Lung (tissue), 12 donors: ENCODE data around the gene TRIM52. TPM values are rescaled to one million over a fixed set of nuclear protein-coding genes. Genes with fewer than 3 reads are reported as not detected.

Experiments used
- ATAC-seq: fragments of 200-7000 bp; cut with Tn5 transposase; one replicate; pipeline ENCODE4 v1.9.1; 2020; ENCODE audit warnings: moderate number of reproducible peaks; ENCODE audit not compliant: insufficient read depth, low FRiP score
- DNase-seq, 3 donors: peaks; one replicate each; pipeline ENCODE4 v3.0.0-alpha.2; 2013 to 2017
- H3K27ac ChIP-seq, 2 donors: one replicate each; pipeline ENCODE4 v1.5.1; 2013; ENCODE audit warnings: mild to moderate bottlenecking in 2 of 2, moderate library complexity in 2 of 2, control low read depth in 1 of 2, inconsistent platforms in 1 of 2, low read depth in 1 of 2, low read length in 1 of 2
- H3K27me3 ChIP-seq, 3 donors: one replicate each; pipeline ENCODE4 v1.5.1; 2013; ENCODE audit warnings: low read length in 2 of 3; ENCODE audit not compliant: control insufficient read depth in 3 of 3, insufficient read depth in 3 of 3
- H3K36me3 ChIP-seq, 4 donors: one replicate each; pipeline ENCODE4 v1.5.1; 2013; ENCODE audit warnings: low read length in 4 of 4, mild to moderate bottlenecking in 1 of 4, moderate library complexity in 1 of 4; ENCODE audit not compliant: control insufficient read depth in 4 of 4, insufficient read depth in 4 of 4
- H3K4me1 ChIP-seq, 5 donors: one replicate each; pipeline ENCODE4 v1.5.1; 2013; ENCODE audit warnings: low read length in 5 of 5, mild to moderate bottlenecking in 2 of 5, moderate library complexity in 1 of 5; ENCODE audit not compliant: control insufficient read depth in 5 of 5, insufficient read depth in 5 of 5
- H3K4me3 ChIP-seq: one replicate; pipeline ENCODE4 v1.5.1; 2013; ENCODE audit warnings: mild to moderate bottlenecking, control low read depth, moderate library complexity
- H3K9ac ChIP-seq, 2 donors: one replicate each; pipeline ENCODE4 v1.5.1; 2013; ENCODE audit warnings: low read length in 2 of 2, control low read depth in 1 of 2; ENCODE audit not compliant: insufficient read depth in 1 of 2
- H3K9me3 ChIP-seq, 4 donors: one replicate each; pipeline ENCODE4 v1.5.1; 2013; ENCODE audit warnings: low read length in 3 of 4, mild to moderate bottlenecking in 1 of 4, moderate library complexity in 1 of 4; ENCODE audit not compliant: control insufficient read depth in 4 of 4, insufficient read depth in 3 of 4
- WGBS, 2 donors: extraction: QIAGEN DNeasy Blood & Tissue Kit; methylation state at CpG; one replicate each; pipeline ENCODE4 v1.1.7; 2013; 5-methylcytosine and 5-hydroxymethylcytosine counted together
- polyA plus RNA-seq, 2 donors: library from polyadenylated mRNA; stranded (reverse); fragments of 200-250 nt; gene quantifications; one replicate each; pipeline ENCODE4 v1.2.1, GENCODE V29; 2013
- total RNA-seq, 2 donors: library from RNA; depleted of rRNA in 1 of 2; stranded (reverse); fragments of >200 nt in 1 of 2; gene quantifications; one replicate each; pipeline ENCODE4 v1.2.1, GENCODE V29; 2014 to 2021
- TF ChIP-seq, protein P1 (sequence below): IDR thresholded peaks from 2 replicates; pipeline ENCODE4 v1.5.1; 2012; ENCODE audit warnings: mild to moderate bottlenecking; ENCODE audit errors: control extremely low read depth, extremely low read depth
- donor health status: control.
- donor health status: control.
- donor health status: Bipolar disorder and iron deficiency.
- donor health status: healthy.
- donor health status: DM: yes; HTN: yes; CAD: no.

Gene TRIM52
- total and polyA plus RNA-seq, 4 donors, result 6.5 to 19.3 (median 13.8) TPM

DNA sequence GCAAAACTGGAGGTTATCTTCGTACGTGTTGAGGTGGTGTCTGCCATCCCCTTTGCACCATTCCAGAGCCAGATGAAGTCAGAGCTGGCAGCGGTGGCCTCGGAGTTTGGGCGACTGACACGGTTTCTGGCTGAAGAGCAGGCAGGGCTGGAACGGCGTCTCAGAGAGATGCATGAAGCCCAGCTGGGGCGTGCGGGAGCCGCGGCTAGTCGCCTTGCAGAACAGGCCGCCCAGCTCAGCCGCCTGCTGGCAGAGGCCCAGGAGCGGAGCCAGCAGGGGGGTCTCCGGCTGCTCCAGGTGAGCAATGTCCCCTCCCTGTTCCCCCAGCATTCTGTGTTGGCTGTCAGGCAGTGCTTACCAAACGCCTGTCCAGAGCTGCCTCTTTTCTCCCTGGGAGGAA lies 28.4 kb downstream of the TRIM52 start:
- Histone ChIP-seq H3K27ac (peak overlapping the region in 1 of 2 donors; percentile 32), H3K4me1 (no peaks in the 10 kb centered on the region), H3K27me3 (no peaks in the 10 kb centered on the region), H3K9me3 (no peaks in the 10 kb centered on the region), H3K4me3 (no peak overlapping the region), H3K36me3 (peaks cover 26 to 63% (median 49%) of the 10 kb centered on the region in 4 donors), H3K9ac (no peak overlapping the region)
- ATAC-seq (no peak), DNase-seq (no peak)
- WGBS, 2 donors, result 86 to 90% methylated on average over 18 of the region's 18 CpGs
- TF ChIP-seq, protein P1, sequence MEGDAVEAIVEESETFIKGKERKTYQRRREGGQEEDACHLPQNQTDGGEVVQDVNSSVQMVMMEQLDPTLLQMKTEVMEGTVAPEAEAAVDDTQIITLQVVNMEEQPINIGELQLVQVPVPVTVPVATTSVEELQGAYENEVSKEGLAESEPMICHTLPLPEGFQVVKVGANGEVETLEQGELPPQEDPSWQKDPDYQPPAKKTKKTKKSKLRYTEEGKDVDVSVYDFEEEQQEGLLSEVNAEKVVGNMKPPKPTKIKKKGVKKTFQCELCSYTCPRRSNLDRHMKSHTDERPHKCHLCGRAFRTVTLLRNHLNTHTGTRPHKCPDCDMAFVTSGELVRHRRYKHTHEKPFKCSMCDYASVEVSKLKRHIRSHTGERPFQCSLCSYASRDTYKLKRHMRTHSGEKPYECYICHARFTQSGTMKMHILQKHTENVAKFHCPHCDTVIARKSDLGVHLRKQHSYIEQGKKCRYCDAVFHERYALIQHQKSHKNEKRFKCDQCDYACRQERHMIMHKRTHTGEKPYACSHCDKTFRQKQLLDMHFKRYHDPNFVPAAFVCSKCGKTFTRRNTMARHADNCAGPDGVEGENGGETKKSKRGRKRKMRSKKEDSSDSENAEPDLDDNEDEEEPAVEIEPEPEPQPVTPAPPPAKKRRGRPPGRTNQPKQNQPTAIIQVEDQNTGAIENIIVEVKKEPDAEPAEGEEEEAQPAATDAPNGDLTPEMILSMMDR, result no peak

GRCh38 chr5:181231432-181231831 lies 29.5 kb downstream of the TRIM52 start:
- 93 to 96% methylated on average over 7 of the region's 7 CpGs for WGBS, 2 donors
- H3K27ac ChIP-seq, result no peak overlapping the region
- peaks cover 15 to 52% (median 39%) of the 10 kb centered on the region in 4 donors for H3K36me3 ChIP-seq

DNA sequence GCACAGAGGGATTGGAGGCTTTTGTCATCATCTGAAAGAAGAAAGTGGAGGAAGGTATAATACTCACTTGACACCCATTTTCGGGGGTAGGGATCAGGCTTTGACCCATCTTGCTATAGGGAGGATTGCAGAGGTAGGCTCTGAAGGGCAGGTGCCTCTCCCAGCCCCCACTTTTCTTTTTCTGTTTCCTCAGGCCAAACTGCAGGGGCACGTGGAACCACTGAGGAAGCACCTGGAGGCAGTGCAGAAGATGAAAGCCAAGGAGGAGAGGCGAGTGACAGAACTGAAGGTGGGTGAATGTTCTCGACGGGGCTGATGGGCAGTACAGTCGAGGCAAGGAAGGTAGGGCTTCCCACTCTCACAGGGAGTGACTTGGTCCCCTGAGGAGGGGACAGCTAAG lies 30.4 kb downstream of the TRIM52 start:
- no peak overlapping the region for H3K4me3 ChIP-seq
- H3K27me3 ChIP-seq, result no peaks in the 10 kb centered on the region
- no peak overlapping the region for H3K27ac ChIP-seq
- no peak overlapping the region for H3K9ac ChIP-seq
- TF ChIP-seq, protein P1, result no peak
- no peaks in the 10 kb centered on the region for H3K9me3 ChIP-seq
- ATAC-seq (no peak), DNase-seq (no peak)
- peaks cover 8 to 43% (median 31%) of the 10 kb centered on the region in 4 donors for H3K36me3 ChIP-seq
- WGBS, 2 donors, result 84 to 87% methylated on average over 6 of the region's 6 CpGs
- peaks cover 0 to 1% (median 0%) of the 10 kb centered on the region in 5 donors for H3K4me1 ChIP-seq

More at GRCh38 chr5:181231432-181231831, 29.5 kb downstream of the TRIM52 start:
- Histone ChIP-seq H3K27me3 (no peaks in the 10 kb centered on the region), H3K9me3 (no peaks in the 10 kb centered on the region), H3K4me3 (no peak overlapping the region), H3K9ac (no peak overlapping the region), H3K4me1 (no peaks in the 10 kb centered on the region)
- TF ChIP-seq, protein P1, result no peak
- no peak for DNase-seq
- ATAC-seq, result no peak

- Histone ChIP-seq H3K27ac (no peak overlapping the region), H3K36me3 (peaks cover 6 to 37% (median 27%) of the 10 kb centered on the region in 4 donors), H3K9me3 (no peaks in the 10 kb centered on the region), H3K9ac (no peak overlapping the region), H3K27me3 (no peaks in the 10 kb centered on the region), H3K4me3 (no peak overlapping the region), H3K4me1 (peaks cover 0 to 7% (median 0%) of the 10 kb centered on the region in 5 donors)
- TF ChIP-seq, protein P1, result no peak
- 87 to 91% methylated on average over 13 of the region's 13 CpGs for WGBS, 2 donors
- DNase-seq (no peak), ATAC-seq (no peak)
Observed at GRCh38 chr5:181229996-181230395, 30.9 kb downstream of the TRIM52 start.
